ENCODE measurements around the gene SLC41A2.

Gene SLC41A2

DNA sequence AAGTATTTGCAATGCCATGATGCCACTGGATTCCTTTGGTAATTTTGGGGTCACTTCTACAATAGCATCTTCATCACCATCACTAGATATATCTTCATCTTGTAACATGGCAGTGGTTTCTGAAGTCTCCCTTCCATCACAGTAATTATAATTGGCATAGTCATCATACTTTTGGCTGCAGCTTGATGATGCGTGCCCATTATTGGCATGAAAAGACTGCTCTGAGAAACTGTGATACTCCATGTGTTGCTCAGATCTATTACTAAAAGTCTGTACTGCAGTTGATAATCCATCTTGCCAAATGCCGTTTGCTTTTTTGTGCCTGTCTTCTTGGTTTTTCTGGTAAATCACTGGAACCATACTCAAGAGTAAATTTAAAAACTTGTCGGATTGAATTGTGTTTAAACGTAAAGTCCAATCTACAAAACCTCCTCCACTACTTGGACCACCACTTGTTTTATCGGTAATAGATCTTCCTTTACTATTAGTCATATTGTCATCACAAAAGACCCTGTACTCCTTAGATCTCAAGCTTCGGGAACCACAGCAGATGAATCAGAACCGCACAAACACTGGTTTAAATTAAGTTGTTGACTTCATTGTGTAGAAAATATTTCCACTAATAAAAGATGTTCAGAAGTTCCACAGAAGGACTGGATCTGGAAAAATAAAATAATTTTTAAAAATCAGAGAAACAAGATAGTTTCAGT is 29.9 kb downstream of the SLC41A2 start:
- no peak for DNase-seq

DNA sequence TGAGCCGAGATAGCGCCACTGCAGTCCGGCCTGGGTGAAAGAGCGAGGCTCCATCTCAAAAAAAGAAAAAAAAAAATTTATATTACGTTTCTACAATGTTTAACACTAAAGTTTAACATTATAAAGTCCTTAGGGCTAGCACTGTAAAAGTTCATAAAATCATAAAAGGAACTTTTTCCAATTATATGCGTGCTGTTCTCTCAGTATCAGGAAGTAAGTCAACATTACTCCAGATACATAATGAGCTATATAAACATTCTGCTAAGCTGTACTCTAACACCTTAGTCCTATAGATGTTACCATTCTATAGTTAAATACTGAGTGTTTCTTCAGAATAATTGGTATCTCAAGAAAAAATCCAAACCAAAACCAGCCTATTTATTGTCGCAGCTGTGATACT is 32.6 kb downstream of the SLC41A2 start:
- no peak for DNase-seq

DNA sequence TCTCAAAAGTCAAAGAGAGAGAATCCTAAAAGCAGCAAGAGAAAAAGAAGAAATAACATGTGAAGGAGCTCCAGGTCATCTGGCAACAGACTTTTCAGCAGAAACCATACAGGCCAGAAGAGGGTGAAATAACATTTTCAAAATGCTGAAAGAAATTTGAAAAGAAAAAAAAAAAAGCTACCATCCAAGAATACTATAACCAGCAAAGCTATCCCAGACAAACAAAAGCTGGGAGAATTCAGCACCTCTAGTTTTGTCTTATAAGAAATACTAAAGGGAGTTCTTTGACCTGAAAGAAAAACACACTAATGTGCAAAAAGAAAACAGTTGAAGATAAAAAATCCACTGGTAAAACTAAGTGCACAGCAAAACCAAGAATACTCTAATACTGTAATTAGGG is 36.8 kb downstream of the SLC41A2 start:
- DNase-seq = no peak

DNA sequence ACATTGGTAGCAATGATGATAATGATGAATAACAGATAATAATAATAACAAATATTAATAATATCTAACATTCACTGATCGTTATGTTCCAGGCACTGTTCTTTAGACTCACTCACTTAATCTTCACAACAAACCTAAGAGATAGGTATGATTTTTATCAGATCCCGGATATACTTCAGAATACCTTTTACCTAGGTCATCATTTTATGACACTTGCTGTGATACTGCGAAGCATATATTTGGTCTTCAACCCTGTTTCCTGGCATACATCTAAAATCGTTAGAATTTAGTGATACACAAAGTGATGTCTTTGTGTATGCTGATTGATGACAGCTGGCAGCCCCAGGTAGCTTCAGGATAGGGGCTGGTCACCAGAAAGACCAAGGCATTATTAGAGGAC is 46.1 kb downstream of the SLC41A2 start:
- DNase-seq = no peak

DNA sequence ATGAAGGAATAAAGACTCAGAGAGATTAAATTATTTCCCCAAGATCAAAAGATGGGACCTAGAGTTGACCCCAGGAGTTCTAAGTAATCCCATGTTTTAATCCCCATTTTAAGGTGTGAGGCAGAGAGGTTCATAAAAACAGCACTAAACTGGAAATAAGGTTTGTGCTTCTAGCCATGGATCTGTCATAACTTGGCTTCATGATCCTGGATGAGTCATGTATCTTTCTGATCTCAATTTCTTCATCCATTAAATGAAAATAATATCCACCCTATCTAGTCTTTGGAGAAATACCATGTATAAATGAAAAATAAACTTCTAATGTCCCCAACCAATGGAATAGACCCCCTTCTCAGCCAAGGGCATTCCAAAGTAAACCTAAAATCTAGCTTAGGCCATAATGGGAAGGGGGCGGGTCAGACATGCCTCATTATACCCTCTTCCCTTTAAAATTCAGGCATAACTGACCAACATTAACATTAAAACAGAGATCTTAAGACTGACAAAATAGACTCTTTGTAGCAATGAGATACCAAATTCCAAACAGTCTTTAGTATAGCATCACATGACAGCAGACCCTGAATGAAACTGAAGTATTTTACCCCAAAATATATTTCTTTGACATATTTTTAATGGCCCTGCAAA is 47.8 kb downstream of the SLC41A2 start:
- no peak for DNase-seq

DNA sequence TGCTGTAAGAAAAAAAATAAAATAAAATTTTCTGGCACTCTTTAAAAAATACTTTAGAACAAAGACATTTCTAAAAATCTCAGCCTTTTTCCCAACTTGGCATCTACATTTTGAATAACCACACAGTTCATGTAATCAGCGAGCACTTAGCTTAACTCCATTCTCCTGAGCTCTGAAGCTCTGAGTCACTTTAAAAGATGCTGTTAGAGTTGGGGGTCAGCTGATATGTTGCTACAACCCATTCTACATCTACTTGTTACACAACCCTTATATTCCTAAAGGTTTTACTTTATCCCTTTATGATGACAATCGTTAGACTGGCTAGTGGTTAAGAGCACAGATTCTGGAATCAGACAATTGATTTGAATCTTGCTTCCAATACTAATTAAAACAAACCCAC is 48.3 kb downstream of the SLC41A2 start:
- no peak for DNase-seq
